GM19023 (cell line): ENCODE results near the gene SDF4.

ENCODE experiments used
- ATAC-seq: cut with Tn5 transposase; IDR thresholded peaks from one replicate; pipeline ENCODE4 v1.9.1; 2021; ENCODE audit warnings: mild to moderate bottlenecking, moderate library complexity; ENCODE audit not compliant: unreplicated experiment

SDF4 gene

DNA sequence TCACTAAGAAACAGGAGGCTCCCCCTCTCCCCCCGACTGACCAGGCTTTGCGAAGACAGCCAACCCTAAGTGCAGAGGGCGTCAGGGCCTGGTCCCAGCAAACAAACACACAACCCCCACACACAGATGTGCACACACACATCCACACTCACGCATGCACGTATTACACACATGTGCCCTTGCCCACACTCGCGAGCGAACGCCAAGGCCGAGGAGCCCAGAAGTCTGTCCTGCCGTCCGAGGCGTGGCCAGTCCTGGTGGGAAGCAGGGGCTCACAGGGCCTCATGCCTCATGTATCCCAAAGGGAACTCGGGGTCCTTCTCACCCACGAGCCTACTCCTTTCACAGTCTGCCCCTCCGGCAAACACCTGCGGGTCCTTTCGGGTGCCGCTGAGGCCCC, 2.0 kb downstream of the SDF4 start:
- no peak for ATAC-seq

DNA sequence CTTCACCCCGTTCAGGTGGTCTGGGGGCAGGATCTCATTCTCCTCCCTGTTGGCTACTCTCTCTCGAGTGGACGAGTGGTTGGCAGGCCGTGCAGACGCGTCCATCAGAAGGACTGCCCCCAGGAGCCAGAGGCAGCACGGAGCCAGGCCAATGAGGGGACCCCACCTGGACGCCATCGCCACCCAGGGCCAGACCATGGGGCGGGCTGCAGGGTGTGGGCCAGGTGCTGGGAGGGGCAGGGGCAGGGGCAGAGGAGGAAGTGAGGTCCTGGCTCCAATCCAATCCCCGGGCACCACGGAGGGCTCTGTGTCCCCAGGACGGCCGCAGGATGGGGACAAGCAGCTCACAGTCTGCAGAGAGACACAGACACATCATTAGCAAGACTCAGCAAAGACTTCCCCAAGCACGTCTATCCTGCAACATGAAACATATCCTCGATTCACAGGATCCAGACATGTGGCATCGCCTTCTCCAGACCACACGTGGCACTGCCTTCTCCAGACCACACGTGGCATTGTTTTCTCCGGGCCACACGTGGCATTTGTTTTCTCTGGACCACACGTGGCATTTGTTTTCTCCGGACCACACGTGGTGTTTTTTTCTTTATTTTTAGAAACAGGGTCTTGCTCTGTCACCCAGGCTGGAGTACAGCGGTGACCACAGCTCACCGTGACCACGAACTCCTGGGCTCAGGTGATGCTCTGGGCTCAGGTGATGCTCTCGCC, 3.0 kb downstream of the SDF4 start:
- ATAC-seq: no peak

DNA sequence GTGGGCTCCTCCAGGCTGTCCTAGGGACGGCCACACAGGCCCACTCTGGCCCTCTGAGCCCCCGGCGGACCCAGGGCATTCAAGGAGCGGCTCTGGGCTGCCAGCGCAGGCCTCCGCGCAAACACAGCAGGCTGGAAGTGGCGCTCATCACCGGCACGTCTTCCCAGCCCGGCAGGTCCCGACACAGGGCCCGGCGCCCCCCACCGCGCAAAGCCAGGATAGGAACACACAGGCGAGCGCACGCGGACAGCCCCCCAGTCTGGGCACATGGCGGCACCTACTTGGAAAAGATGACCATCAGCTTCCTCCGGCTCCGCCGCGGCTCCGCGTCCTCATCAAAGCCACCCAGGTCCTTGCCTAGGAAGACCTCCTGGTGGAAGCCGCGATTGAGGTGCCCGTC, 3.6 kb downstream of the SDF4 start:
- no peak for ATAC-seq

DNA sequence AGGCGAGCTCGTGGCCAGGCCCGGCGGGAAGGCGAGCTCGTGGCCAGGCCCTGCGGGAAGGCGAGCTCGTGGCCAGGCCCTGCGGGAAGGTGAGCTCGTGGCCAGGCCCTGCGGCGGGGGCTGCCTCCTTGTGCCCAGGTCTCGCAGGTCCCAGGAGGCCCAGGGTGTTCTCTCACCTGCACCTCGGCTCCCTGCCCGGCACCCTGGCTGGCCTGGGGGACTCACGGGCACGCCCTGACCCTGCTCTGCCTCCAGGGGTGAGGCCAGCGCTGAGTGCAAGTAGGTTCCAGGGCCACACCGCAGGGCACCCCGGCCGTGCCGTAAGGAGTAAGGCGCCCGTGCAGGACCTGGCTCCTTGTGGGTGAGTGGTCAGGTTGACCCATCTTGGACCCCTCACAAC, 4.4 kb downstream of the SDF4 start:
- ATAC-seq: no peak

DNA sequence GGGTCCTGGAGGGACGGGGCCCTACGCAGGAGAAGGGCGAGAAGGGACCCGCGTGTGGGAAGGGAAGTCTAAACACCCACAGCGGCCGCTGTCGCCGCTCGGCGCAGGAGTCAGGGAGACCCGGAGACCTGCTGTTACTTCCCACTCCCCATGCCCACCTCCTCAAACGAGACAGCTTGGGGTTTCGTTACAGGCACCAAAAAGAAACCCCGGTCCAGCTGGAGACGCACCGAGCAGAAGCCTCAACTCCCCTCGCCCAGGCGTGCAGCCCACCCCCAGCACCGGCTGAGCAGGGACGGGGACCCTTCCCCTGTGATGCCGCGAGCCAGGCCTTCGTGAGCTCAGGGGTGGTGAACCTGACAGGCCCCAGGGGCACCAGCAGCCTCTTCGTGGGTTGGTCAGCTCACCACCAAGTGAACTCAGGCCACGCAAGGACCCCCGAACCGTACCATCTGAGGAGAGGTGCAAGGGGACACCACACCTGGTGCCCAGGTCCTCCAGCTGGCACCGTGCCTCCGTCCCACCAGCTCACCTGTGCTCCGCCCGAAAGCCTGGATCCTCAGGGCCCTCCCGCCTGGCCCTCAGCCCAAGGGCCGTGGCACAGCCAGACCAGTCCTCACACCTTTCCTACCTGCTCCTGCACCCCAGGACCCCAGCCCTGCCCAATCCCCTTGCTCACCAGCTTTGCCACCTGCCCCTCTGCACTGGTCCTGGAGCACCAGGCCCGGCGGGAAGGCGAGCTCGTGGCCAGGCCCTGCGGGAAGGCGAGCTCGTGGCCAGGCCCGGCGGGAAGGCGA, 5.0 kb downstream of the SDF4 start:
- ATAC-seq: no peak

DNA sequence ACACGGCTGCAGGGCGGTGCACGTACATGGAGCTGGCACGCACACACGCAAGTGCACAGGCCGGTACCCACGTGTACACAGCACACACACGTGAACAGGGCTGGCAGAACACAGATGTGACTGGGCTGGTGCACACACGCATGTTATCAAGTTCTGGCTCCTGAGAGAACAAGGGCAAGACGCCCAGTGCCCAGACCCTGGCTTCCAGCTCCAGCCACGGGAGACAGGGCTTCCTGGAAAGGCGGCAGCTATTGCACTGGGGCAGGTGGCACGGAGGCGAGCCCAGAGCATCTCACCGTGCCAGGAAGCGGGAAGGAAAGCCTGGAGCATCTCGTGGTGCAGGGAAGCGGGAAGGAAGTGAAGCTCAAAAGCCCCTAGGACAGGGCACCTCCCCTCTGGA, 5.9 kb downstream of the SDF4 start:
- ATAC-seq: no peak

DNA sequence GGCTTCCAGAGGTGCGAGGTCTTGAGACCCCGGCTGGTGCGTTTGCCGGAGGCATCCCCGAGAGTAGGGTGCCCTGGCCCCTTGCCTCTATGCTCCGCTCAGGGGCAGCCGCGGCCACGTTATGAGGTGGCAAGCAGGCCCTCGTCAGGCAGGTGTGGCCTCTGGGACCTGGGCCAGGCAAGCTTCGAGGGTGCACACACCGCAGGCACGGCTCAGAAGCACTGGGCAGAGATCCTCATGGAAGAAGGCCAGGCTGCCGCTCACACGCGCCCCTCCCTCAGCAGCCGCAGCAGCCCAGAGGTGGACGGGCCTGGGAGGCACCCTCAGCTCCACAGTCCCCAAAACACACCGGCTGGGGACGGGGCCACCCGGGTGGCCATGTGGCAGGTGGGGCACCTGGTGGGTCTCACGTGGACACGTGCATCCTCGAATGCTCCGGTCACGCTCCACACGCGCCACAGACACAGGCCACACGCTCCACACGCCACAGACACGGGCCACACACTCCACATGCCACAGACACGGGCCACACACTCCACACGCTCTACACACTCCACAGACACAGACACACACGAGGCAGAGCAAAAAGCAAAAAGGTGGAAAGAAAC, 6.5 kb downstream of the SDF4 start:
- no peak for ATAC-seq

DNA sequence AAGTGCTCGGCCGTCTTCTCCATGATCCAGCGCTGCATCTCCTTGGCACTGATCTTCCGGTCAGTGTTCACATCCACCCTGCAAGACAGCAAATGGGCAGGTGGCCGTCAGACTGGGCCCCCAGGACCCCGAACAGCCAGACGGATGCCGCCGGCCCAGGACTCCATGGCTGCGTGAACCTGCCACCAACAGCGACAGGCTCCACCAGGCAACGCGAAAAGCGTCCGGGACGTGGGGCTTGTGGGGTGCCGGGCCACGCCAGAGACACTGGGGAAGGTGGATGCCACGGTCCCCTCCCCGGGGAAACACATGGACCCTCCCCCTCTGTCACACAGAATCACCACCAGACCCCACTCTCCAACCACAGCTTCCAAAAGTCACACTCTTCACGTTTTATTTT, 7.9 kb downstream of the SDF4 start:
- no peak for ATAC-seq

DNA sequence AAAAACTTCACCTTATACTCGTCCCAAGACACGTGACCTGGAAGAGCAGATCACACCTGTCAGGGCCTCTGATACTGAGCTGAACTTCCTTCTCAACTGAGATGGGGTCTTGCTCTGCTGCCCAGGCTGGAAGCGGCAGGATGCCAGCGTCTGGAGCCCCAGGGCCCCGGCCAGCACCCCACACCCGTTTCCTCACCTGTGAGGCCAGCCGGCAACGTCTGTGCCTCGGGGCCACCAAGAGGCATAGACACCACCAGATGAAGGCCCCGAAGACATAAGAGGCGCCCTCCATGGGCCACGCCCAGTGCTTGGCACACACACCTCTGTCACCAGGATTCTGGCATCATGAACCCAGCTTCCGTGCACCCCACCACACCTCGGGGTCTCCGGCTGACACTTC, 8.5 kb downstream of the SDF4 start:
- no peak for ATAC-seq

DNA sequence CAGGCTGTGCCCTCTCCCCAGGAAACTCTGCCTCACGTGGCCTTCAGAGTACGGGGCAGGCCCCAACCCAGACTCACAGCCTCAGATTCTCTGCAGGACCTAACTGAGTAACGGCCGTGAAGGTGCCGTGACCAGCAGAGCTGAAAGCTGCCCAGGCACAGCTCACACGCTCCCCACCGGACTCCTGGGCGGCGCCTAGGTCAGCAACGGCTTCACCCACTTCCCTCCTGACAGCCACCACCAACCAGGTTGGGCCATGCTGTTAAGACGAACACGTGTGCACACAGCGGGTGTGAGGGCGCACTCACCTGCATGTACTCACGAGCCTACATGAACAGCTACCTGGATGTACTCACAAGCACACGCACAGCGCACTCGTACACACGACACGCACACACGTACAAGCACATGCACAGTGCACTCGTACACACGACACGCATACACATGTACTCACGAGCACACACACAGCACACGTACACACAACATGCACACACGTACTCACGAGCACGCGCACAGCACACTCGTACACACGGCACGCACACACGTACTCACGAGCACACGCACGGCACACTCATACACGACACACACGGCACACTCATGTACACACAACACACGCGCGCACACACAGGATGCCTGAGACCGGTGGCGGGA, 9.1 kb downstream of the SDF4 start:
- ATAC-seq: no peak

DNA sequence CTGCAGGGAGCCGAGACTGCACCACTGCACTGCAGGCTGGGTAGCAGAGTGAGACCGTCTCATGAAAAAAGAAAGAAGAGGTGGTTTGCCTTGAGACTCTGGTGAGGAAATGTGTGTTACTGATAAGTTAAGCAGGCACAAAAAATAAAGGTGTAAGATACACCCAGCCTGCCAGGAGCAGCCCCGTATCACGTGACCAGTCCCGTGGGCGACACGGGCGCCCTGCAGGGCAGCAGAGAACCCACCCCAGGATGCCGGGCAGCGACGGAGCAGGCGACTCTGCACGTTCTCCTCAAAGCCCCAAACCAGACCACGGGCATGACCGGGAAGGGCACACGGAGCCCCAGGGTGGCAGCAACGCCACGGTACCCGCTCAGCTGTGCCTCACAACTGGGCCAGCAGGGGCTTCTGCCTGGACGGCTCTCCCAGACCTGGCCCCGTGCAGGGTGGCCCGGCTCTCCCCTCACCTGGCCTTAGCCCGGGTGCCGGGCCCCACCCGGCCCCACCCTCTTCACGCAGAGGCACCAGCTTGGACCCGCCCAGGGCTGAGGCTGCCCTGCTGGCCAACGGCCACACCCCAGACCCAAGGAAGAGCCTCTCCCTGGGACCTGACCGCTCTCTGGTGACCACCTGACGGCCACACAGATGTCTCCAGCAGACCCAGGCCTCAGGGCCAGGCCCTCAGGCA, 9.8 kb downstream of the SDF4 start:
- ATAC-seq: no peak

DNA sequence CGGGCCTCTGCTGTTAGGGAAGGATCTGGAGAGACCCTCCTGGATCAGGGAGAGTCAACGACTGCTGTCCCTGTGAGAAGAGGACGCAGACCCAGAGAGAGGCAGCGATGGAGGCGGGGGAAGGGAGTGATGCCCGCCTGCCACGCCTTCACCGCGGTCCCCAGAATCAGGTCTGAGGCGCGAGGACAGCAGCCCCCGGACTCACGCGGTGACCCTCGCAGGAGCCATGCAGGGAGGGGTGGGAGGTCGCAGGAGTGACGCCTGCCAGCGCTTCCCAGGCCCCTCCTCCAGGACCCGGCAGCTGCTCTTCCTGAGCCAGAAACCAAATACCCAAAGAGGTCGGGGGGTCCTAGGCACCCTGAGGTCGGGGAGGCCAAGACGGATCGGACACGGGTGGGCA, 11.6 kb downstream of the SDF4 start:
- no peak for ATAC-seq

DNA sequence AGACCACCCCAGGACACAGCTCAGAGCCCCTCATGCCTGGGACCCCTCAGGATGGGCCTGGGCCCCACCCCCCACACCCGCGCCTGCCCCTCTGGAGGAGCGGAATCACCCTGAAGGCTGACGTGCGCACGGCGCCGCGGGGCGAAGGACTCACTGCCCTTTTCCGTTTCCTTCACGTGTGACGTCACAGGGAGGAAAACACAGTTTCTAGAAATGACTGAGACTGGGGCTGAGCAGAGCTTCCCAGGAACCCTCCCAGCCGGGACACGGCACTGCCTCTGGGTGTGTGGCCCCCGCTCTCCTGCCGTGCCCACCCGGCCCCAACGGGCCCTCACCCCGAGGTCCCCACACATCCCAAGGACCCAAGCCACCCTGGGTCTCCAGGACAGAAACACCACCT, 12.5 kb downstream of the SDF4 start:
- ATAC-seq: no peak

DNA sequence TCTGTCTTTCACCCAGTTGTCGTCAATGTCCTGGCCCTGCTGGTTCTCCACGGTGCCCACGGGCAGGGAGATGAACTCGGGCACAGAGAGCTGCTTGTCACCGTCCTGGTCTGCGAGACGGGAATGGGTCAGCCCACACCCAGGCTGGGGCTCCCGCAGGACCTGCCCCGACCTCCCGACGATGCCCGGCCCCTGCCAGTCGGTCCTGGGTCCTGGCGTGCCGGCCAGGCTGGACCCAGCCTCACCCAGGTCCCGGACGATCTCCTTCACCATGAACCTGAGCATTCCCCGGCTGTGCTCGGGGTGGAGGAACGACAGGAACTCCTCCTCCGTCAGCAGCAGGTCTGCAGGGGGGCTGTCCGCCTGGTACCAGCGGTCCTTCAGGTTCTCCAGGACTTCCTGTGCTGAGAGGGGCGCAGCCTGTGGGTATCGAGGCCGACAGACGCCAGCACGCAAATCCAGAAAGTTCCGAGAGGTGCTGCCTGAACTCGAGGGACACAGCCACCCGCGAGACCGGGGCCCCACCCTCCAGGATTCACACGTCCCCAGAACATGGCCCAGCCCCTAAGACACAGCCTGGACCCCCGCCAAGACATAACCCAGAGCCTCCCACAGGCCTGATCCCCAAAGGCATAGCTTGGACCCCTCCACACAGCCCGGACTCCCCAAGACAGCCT, 13.1 kb downstream of the SDF4 start:
- no peak for ATAC-seq

DNA sequence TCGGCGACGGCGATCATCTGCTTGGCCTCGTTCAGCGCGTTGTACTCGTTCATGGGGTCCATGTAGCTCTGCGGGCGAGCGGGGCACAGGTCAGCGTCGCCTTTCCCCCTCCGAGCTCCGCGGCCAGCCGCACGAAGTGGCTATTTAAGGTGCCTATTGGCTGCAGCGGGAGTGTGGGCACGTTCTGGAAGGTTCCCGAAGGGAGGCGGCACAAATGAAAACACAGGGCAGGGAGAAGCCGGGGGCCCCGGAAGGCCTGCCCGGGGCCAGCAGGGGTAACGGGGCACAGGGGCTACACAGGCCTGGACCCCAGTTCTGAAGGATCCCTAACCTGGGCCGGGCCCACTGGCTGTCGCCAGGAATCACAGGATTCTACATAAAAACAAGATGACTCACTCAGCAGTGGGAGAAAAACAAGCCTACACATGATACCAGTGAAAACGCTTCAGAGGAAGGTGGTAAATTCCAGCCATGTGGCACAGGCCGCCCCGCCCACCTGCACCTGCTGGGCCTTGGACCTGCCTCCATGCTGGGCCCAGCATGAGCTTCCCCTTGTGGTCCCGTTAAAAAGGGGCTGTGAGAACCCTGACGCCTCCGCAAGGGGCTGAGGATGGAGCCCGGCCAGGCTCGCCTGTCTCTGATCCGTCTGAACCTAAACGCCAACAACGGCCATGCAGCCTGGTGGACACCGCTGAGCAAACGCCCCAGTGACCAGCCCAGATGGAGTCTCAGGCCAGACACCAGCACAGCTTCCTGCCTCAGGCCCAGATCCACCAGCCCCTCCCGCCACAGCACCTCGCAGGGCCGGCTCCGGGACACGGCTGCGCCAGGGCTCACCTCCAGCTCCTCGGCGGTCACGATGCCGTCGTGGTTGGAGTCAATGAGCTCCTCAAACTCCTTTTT, 13.9 kb downstream of the SDF4 start:
- no peak for ATAC-seq

DNA sequence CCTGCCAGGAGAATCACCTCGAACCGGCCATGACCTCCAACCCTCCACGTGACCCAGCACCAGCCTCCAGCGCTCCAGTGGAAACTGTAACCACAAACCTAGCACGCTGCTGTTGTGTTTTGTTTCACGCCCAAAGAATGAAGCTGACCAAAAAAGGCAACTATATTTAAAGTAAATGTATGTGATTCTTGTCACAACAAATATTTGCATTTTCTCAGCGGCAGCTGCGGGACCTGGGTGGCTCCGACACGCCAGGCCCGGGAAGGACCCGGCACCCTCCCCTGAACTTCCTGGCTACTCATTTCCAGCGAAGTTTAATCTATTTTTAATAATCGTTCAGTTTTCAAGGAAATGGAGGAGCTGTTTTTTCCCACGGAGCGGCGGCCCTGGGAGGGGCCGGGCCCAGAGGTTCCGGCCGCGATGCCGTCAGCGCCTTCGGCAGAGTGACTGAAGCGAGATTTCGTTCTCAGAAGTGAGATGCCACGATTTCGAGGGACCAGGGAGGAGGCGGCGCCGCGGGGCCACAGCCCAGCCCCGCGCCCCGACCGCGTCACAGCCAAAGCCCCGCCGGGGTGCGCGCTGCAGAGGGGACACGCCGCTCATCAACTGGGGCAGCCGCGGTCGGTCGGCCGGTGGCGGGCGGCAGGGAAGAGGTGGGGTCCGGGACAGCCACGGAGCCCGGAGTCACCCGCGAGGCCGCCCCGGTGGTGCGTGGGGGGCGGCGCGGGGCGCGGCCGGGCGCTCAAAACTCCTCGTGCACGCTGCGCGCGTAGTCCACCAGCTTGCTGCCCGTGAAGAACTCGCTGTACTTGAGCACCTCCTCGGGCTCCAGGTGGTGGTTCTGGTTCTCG, 14.8 kb downstream of the SDF4 start:
- no peak for ATAC-seq

DNA sequence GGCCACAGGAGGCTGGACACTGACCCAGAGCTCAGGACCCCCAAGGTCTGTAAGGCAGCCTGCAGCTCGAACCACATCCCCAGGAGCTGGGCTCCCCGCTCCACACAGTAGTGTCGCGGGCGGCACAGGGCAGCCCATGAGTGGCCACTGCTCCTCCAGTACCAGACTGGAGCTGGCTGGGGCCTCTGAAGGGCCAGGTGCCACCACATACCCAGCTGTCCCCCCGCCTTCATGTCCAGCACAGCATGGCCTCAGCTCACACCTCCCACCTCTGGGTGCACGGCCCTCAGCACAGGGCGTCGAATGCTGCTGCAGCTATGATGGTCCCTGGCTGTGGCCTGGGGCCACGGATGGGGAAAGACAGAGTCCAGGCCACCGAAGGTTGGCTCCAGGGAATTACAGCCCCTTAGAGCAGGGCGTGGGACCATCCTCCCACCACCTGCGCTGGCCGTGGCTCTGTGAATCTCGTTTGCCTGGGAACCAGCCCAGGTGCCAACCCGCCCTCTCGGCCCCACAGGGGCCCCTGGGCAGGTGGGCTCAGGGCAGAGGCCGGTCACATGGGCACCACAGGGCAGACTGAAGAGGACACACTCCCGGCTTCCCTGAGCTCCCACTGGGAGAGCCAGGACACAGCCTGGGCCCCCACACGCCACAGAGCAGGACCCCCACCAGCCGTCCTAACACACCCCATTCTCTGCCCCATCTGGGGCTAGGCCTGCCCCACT, 15.8 kb downstream of the SDF4 start:
- ATAC-seq: no peak

DNA sequence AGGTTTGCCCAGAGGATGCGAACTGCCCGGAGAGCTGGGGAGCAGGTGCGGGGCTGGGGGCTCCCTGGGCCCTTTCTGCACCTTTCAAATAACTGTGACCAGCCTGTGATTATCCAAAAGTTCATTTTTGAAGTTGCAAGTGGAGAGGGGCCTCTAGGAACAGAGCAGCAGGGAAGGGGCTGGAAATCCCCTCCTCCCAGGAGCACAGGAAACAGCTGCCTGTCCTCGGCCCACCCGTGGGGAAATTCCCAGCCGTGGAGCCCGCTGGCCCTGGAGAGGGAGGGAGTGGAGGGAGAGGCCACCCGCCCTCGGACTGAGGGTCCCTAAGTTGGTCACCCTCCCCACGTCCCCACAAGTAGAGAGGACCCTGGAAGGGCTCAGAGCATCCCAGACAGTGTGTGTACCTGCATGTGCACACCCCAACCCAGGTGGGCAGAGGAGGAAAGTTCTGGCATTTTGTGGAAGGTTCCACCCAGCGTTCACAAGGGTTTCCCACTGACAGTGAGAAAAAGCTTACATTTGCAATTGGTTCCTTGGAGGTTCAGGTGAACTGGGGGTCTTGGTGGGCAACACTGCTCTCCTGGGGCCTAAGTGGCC, 16.6 kb downstream of the SDF4 start:
- ATAC-seq: no peak
